ENCODE data around the gene SDS. TPM values are rescaled to one million over a fixed set of nuclear protein-coding genes. Genes with fewer than 3 reads are reported as not detected.

Gene SDS
- total RNA-seq, 1 donor from 2014 or later: not detected

DNA sequence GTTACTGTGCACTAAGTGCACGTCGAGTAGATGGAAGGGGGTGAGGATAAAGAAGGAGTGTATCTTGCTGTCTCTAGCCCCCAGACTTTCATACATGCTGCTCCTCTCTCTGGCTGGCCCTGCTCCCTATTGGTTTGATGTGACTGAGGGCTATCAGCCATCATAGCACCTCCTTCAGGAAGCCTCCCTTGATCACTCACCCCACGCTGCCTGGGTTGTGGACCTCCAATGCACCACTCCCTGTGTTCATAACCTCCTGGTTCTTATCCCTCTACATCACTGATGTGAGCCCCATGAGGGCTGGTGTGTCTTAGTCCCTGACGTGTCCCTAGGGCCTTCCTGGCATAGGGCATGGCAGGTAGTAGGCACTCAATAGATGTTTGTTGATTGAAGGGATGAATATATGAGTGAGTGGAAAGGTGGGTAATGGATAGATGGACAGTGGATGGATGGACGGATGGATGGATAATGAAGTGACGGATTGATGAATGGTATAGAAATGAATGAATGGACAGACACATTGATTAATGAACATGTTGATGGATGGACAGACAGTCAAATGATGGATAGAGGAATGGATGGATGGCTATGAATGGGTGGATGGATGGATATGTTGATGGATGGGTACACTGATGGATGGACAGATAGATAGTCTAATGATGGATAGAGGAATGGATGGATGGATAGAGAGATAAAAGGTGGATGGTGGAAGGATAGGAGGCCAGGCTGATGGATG is 33.5 kb upstream of the SDS start:
- Histone ChIP-seq H3K79me2 (ENCODE audit: insufficient read depth, low read length) (no peaks in the 10 kb centered on the region), H3K4me1 (ENCODE audit: insufficient read depth, low read length) (no peaks in the 10 kb centered on the region), H4K20me1 (ENCODE audit: insufficient read depth, low read length) (no peaks in the 10 kb centered on the region), H3K27ac (ENCODE audit: low read depth, low read length) (no peak overlapping the region), H3K36me3 (ENCODE audit: insufficient read depth, low read length) (no peaks in the 10 kb centered on the region), H2AFZ (ENCODE audit: low read depth, low read length) (no peak overlapping the region), H3K27me3 (ENCODE audit: insufficient read depth, low read length) (peaks cover 8% of the 10 kb centered on the region), H3K9ac (ENCODE audit: low read length) (no peak overlapping the region), H3K4me2 (ENCODE audit: low read length) (no peak overlapping the region), H3K9me3 (ENCODE audit: insufficient read depth, low read depth, low read length) (no peaks in the 10 kb centered on the region), H3K4me3 (ENCODE audit: insufficient read depth, low read depth, low read length) (no peak overlapping the region)
- no peak for DNase-seq (ENCODE audit: low read depth)
- TF ChIP-seq EZH2 (IDR thresholded peaks at IDR 0.05; ENCODE audit: insufficient read depth, low read length): no peak
- TF ChIP-seq, protein P1, sequence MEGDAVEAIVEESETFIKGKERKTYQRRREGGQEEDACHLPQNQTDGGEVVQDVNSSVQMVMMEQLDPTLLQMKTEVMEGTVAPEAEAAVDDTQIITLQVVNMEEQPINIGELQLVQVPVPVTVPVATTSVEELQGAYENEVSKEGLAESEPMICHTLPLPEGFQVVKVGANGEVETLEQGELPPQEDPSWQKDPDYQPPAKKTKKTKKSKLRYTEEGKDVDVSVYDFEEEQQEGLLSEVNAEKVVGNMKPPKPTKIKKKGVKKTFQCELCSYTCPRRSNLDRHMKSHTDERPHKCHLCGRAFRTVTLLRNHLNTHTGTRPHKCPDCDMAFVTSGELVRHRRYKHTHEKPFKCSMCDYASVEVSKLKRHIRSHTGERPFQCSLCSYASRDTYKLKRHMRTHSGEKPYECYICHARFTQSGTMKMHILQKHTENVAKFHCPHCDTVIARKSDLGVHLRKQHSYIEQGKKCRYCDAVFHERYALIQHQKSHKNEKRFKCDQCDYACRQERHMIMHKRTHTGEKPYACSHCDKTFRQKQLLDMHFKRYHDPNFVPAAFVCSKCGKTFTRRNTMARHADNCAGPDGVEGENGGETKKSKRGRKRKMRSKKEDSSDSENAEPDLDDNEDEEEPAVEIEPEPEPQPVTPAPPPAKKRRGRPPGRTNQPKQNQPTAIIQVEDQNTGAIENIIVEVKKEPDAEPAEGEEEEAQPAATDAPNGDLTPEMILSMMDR (IDR thresholded peaks at IDR 0.05; ENCODE audit: insufficient read depth, low read depth, low read length): no peak
- Mint-ChIP-seq H3K27me3 (ENCODE audit: low read depth, unreplicated experiment) (peaks cover 8% of the 10 kb centered on the region), H3K4me1 (ENCODE audit: low read depth, unreplicated experiment) (peaks cover 2% of the 10 kb centered on the region), H3K36me3 (ENCODE audit: low read depth, unreplicated experiment) (no peaks in the 10 kb centered on the region), H3K4me3 (ENCODE audit: unreplicated experiment) (no peak overlapping the region), H3K9me3 (ENCODE audit: unreplicated experiment) (peaks cover 1% of the 10 kb centered on the region), H3K27ac (ENCODE audit: unreplicated experiment) (no peak overlapping the region)
- FAIRE-seq: no peak

DNA sequence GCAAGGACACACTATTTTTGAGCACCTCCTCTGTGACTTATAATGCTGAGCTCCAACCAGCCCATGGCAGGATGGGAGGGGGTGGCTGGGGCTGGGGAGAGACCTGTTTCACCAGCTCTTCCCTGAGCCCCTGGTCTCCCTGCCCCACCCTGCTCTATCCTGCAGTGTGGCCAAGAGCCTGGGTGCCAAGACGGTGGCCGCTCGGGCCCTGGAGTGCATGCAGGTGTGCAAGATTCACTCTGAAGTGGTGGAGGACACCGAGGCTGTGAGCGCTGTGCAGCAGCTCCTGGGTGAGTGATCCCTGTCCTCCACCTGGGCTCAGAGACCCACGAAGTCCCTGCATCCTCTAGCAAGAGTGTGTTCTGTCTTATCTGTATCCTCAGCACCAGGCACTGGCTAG is 32.9 kb upstream of the SDS start:
- no peaks in the 10 kb centered on the region for H3K79me2 ChIP-seq (ENCODE audit: insufficient read depth, low read length)

More for the DNA sequence above, 32.9 kb upstream of the SDS start:
- Histone ChIP-seq H3K4me2 (ENCODE audit: low read length) (no peak overlapping the region), H3K36me3 (ENCODE audit: insufficient read depth, low read length) (no peaks in the 10 kb centered on the region), H3K4me3 (ENCODE audit: insufficient read depth, low read depth, low read length) (no peak overlapping the region), H3K9me3 (ENCODE audit: insufficient read depth, low read depth, low read length) (no peaks in the 10 kb centered on the region), H3K27me3 (ENCODE audit: insufficient read depth, low read length) (peaks cover 6% of the 10 kb centered on the region), H3K27ac (ENCODE audit: low read depth, low read length) (no peak overlapping the region), H3K9ac (ENCODE audit: low read length) (no peak overlapping the region), H4K20me1 (ENCODE audit: insufficient read depth, low read length) (no peaks in the 10 kb centered on the region), H3K4me1 (ENCODE audit: insufficient read depth, low read length) (no peaks in the 10 kb centered on the region), H2AFZ (ENCODE audit: low read depth, low read length) (no peak overlapping the region)
- no peaks in the 10 kb centered on the region for H3K36me3 Mint-ChIP-seq (ENCODE audit: low read depth, unreplicated experiment)
- peaks cover 8% of the 10 kb centered on the region for H3K27me3 Mint-ChIP-seq (ENCODE audit: low read depth, unreplicated experiment)
- no peak overlapping the region for H3K4me3 Mint-ChIP-seq (ENCODE audit: unreplicated experiment)
- no peak for TF ChIP-seq EZH2 (IDR thresholded peaks at IDR 0.05; ENCODE audit: insufficient read depth, low read length)
- TF ChIP-seq, protein P1 (IDR thresholded peaks at IDR 0.05; ENCODE audit: insufficient read depth, low read depth, low read length): no peak
- no peak overlapping the region for H3K27ac Mint-ChIP-seq (ENCODE audit: unreplicated experiment)
- no peak for DNase-seq (ENCODE audit: low read depth)
- peaks cover 1% of the 10 kb centered on the region for H3K9me3 Mint-ChIP-seq (ENCODE audit: unreplicated experiment)
- peaks cover 2% of the 10 kb centered on the region for H3K4me1 Mint-ChIP-seq (ENCODE audit: low read depth, unreplicated experiment)
- FAIRE-seq: no peak
